GM19238 (cell line): Measurements from ENCODE around the gene RNF130.
A peak's percentile ranks its signal among the peaks of the same experiment; 100 is the strongest.

Experiments used
- DNase-seq: peaks from one replicate; pipeline ENCODE4 v3.0.0; 2011; ENCODE audit warnings: low spot score; ENCODE audit not compliant: insufficient read length

The RNF130 gene, protein sequence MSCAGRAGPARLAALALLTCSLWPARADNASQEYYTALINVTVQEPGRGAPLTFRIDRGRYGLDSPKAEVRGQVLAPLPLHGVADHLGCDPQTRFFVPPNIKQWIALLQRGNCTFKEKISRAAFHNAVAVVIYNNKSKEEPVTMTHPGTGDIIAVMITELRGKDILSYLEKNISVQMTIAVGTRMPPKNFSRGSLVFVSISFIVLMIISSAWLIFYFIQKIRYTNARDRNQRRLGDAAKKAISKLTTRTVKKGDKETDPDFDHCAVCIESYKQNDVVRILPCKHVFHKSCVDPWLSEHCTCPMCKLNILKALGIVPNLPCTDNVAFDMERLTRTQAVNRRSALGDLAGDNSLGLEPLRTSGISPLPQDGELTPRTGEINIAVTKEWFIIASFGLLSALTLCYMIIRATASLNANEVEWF

GRCh38 chr5:180071531-180072255, at the start of gene RNF130:
TSS of gene RNF130 (minus strand) at chr5:180071759. CDS start at chr5:180071702, 57 bp downstream.
- DNase-seq, result peak; percentile 70

DNA sequence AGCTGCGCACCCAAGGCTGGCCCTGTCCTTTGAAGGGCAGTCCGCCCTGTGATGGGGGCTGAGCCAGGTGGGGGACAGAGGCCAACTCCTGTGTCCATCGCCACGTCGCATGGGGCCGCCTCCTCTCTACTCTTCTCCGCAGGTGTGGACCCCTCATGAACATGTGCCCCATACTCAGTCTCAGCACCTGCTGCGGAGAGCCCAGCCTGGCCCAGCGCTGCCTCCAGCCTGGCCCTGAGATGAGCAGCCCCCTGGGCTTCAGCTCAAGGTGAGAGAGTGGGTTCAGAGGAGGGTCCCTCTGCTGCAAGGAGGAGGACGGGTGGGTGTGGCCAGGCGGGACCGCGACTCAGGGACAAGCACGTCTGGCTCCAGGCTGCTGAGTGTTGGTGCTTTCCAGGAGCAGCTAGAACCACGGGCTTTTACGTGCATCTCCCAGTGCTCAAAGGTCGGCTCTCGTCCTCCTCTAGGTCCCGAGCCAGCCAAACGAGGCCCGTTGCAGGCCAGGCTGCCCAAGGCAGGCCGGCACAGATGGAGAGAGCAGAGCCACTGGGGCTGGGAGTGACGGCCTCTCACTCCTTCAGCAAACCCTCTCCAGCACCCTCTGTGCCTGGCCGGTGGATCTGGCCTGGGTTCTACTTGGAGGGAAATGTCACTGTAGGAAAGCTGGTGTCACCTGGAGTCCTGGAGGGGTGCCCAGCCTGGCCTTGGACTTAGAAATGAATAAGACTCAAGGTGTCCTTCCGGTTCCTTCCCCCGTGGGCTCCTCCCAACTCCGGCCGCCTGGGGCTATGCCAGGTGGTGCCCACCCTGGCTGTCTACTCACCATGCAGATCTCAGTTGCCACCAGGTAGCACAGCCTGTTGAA, 48.9 kb upstream of the RNF130 start:
- no peak for DNase-seq

GRCh38 chr5:180119903-180120236, 48.3 kb upstream of the RNF130 start:
- no peak for DNase-seq

DNA sequence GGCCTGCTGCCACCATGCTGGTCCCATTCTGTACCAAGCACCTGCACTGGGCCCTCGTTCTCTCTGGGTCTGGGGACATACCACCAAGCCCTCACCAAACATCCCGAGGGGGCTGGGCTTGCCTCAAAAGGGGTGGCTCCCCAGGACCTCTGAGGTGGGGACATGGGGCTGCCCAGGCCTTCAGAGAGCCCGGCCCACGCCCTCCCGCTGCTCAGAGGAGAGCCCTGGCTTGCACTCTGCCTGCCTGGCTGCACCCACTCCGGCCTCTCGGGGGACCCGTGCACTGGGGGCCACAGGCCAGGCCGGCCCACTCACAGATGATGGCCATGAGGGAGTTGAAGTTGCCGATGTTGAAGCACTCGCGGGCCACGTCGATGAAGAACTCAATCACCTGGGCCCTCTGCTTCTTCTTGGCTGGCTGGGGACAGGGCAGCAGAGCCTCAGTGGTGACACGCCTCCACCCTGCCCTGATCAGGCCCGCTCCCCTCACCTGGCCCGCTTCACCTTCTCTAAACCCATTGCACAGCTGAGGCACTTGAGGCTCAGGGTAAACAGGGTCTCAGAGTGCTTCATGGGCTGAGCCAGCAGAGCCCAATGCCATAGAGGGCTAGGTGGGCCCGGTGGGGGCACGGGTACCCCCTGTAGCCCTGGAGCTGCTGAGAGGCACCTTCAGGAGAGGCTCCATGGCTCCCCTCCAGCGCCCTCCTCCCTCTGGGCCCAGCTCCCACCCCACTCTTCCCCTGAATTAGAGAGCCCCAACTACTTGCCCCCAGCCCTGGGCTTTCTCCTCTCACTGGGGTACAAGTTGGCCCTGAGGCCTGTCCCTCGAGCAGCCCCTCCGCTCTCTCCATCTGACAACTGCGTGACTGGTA, 47.7 kb upstream of the RNF130 start:
- DNase-seq, result no peak

- no peak for DNase-seq
Measured at GRCh38 chr5:180118391-180118791, 46.8 kb upstream of the RNF130 start.

DNA sequence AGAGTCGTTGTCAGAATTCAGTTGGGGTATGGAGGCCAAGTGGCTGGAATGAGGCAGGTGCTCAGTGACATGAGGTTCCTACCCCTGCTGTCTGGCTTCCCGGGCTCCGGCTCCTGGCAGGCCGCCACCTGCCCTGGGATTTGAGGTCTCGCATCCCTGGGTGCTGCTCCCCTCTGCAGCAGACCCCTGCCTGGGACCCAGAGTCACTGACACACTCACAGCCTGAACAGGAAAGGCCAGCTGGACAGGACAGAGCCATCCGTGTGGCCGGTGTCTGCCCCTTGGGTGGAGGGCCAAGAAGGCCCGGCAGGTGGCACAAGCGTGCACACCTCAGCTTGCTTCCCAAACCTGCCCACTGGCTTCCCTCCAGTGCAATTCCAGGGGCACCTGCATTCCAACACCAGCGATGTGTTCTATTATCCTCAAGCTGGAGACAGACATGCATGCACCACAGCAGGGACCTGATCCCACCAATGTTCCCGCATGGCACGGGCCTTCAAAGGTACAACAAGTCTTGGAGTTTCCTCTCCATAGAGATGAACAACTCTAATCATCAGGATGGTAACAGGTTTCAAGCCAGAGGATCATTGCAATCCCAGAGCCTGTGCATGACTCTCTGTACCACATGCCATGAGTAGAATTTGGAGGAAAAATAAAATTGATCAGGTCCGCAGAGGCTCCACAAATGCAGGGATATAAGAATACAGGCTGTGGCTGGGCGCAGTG, 45.6 kb upstream of the RNF130 start:
- no peak for DNase-seq

- DNase-seq, result no peak
Measured at GRCh38 chr5:180116077-180116999, 44.8 kb upstream of the RNF130 start.

GRCh38 chr5:180115326-180116076, 43.9 kb upstream of the RNF130 start:
- no peak for DNase-seq

DNA sequence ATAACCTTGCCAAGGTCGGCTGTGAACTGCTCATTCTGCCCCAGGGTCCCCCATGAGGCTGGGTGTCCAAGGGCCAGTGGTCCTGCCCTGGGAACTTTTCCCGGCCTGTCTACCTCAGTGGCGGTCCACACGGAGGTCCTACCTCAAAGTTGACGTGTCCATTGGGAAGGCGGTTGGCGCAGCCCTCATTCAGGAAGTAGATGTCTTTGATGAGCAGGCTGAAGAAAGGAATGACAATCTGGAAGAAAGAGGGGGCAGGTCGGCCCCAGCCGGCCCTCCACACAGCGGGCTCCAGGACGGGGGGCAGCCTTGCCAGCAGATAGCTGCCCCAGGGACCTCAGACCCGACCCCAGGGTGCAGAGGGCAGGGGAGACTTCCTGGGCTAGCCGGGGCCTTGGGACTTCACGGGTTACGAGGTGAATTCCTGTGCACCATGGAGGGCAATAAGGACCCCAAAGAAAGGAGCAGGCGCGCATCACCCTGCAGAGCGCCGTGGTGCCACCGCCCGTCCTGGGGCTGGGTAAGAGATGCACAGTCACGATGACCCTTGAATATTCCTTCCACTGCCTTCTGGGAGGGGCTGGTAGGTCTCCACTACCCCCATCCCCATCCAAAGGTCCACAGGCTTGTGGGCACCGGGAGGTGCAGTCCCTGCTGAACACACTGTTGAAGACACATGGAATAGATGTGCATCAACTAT, 42.9 kb upstream of the RNF130 start:
- DNase-seq, result no peak

DNA sequence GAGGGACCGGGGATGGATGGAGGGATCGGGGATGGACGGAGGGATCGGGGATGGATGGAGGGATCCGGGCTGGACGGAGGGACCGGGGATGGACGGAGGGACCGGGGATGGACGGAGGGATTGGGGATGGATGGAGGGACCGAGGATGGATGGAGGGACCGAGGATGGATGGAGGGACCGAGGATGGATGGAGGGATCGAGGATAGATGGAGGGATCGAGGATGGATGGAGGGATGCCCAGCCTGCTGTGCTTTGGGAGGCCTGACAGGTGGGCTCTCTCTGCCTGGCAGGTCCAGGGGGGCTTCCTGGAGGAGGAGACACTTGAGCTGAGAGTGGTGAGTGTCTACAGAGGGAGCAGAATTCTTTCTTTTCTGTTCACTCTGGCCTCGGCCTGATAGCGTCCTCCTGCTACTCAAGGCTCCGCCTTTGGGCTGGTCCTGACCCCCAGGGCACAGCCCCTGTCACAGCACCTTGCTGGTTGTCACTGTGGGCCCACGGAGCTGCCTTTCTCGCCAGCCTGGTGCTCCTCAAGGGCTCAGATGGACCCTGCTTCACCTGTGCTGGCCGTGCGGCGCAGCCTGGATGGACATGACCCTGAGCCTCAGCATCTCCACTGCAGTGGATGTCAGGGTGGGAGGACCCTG, 42.2 kb upstream of the RNF130 start:
- DNase-seq, result no peak

DNA sequence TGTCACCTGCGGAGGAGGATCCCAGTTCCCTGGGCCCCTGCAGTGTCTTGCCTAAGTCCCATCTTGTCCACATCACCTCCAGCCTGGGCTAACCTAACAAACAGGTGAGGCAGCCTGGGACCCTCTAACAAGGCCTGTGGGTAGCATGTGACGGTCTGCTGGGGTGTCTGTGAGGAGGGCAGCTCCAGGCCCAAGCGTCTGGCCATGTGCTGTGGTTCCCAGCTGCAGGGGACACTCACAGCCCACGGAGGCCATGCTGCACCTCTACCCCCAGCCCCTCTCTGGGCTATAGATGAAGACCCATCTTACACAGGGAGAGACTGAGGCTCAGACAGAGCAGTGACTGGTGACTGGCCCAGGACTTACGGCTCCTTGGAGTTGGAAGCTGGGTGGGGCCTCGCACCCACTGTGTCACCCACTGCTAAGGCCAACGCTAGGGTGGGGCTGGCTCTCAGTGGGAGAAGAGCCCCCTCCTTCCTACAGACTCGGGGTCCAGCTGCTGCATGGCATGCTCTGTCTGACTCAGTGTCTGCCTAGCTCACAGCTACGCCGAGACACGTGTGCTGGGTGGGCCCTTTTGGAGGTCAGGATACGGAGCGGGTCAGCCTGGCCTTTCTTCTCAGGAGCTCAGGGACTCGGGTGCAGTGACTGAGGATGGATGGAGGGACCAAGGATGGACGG, 40.8 kb upstream of the RNF130 start:
- no peak for DNase-seq

DNA sequence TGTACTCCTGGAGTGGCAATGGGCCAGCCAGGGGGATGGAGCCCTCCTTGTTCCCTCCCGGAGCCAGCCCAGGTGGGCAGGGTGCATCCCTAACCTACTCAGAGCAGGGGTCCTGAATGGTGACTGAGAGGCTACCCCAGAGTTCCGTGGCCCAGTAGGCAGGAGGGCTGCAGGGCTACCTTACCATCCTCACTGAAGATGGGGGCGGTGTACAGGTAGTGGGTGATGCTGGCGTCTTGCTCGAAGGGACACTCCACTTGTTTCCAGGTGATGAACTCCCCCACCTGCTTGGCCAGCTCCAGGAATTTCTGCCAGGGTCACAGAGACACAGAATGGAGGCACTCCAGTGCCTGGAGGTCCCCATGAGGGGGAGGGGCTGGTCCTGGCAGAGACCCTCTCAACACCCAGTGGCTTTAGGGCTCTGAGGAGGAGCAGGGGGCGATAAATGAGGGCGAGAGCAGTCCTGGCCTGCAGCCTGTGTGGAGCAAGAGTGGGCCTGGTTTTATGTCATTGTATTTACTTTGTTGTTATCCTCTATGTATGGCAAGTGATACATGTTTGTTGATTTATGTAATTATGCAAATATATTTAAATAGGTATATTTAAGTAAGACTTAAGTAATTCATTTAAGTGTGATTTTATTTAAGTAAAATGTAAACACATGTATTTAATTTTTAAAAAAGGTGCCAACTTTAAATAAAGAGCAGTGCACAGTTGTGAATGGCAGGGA, 39.9 kb upstream of the RNF130 start:
- no peak for DNase-seq

DNA sequence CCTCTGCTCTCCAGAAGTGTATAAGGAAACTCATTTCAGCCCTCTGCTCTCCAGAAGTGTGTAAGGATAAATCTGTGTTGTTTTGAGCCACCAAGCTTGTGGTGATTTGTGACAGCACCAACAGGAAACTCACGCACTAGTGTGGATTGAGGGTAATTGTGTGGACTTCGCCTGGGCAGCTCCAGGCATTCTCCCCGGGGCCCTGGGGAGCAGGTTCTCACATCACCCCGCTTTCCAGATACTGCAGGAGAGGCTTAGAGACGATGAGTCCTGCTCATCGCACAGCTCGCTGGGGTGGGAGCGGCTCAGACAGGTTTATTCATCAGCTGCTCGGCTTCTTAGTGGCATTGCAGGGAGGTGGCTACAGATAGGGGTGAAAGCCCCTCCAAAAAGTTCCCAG, 38.4 kb upstream of the RNF130 start:
- no peak for DNase-seq

- DNase-seq, result no peak
Measured at GRCh38 chr5:180107005-180107404, 35.4 kb upstream of the RNF130 start.

DNA sequence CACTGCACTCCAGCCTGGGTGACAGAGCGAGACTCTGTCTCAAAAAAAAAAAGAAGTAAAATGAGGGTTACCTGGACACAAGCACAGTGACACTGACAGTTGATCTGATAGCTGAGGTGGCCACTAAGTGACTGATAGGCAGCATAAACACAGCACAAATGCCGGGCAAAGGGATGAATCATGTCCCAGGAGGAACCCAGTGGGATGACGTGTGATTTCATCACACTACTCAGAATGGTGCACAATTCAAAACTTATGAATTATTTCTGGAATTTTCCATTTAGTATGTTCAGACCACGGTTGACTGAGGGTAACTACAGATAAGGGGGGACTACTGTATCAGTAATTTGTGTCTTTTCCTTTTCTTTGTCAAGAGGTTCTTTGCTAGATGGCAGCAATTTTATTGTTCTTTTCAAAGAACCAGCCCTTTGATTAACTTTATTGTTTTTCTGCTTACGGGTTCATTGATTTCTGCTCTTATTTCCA, 34.3 kb upstream of the RNF130 start:
- no peak for DNase-seq

DNA sequence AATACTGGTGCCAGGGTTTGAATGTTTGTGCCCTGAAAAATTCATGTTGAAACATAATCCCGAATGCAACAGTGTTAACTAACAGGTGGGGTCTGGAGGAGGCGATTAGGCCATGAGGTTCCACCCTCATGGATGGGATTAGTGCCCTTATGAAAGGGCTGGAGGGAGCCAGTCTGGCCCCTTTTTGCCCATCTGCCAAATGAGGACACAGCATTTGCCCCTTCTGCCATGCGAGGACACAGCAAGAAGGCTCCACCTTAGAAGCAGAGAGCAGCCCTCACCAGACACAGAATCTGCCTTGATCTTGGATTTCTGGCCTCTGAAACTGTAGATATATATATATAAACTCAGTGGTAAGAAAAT, 32.6 kb upstream of the RNF130 start:
- DNase-seq, result no peak
